Spleen (tissue), 11 donors: ENCODE data around the gene FGD4. TPM values are rescaled to one million over a fixed set of nuclear protein-coding genes. Genes with fewer than 3 reads are reported as not detected.

ENCODE experiments used
- DNase-seq: peaks from one replicate; pipeline ENCODE4 v3.0.0-alpha.2; 2020
- H3K27ac ChIP-seq, 8 donors: fragments of 200-600 bp; sonication (generic) in 7 of 8; 1 replicate in 4 of 8; 2 replicates in 4 of 8; pipeline versions ENCODE4 v1.5.0 to v1.8.0; 2016 to 2021; ENCODE audit warnings: inconsistent platforms in 4 of 8, mild to moderate bottlenecking in 4 of 8, moderate library complexity in 1 of 8
- H3K27me3 ChIP-seq, 7 donors: fragments of 200-600 bp; sonication (generic) in 6 of 7; replicated peaks in 1 of 7; 1 replicate in 4 of 7; 2 replicates in 3 of 7; pipeline versions ENCODE4 v1.5.0 to v1.8.0; 2016 to 2021; ENCODE audit warnings: inconsistent platforms in 3 of 7, mild to moderate bottlenecking in 1 of 7
- H3K36me3 ChIP-seq, 6 donors: fragments of 200-600 bp; sonication (generic) in 5 of 6; 1 replicate in 4 of 6; 2 replicates in 2 of 6; pipeline versions ENCODE4 v1.5.0 to v1.8.0; 2016 to 2021; ENCODE audit warnings: inconsistent platforms in 2 of 6
- H3K4me1 ChIP-seq, 6 donors: fragments of 200-600 bp; sonication (generic) in 5 of 6; 1 replicate in 3 of 6; 2 replicates in 3 of 6; pipeline versions ENCODE4 v1.5.0 to v1.8.0; 2016 to 2021; ENCODE audit warnings: inconsistent platforms in 3 of 6
- H3K4me3 ChIP-seq, 8 donors: fragments of 200-600 bp; sonication (generic) in 7 of 8; 1 replicate in 4 of 8; 2 replicates in 4 of 8; pipeline versions ENCODE4 v1.5.0 to v1.8.0; 2016 to 2021; ENCODE audit warnings: inconsistent platforms in 4 of 8, mild to moderate bottlenecking in 4 of 8, moderate library complexity in 2 of 8
- H3K9me3 ChIP-seq, 8 donors: fragments of 200-600 bp; sonication (generic) in 7 of 8; 1 replicate in 4 of 8; 2 replicates in 4 of 8; pipeline versions ENCODE4 v1.5.0 to v1.8.0; 2016 to 2021; ENCODE audit warnings: inconsistent platforms in 4 of 8
- POLR2A ChIP-seq, 3 donors: fragments of 450-650 bp; IDR thresholded peaks; one replicate each; pipeline ENCODE4 v1.5.1; 2017; ENCODE audit warnings: antibody characterized with exemption in 3 of 3, mild to moderate bottlenecking in 1 of 3
- POLR2AphosphoS5 ChIP-seq, 3 donors: sonication (generic); formaldehyde crosslinking; IDR thresholded peaks; one replicate each; pipeline ENCODE4 v1.5.1; 2017; ENCODE audit warnings: antibody characterized with exemption in 3 of 3
- WGBS, 5 donors: extraction: QIAGEN DNeasy Blood & Tissue Kit in 3 of 5; methylation state at CpG; one replicate each; pipeline versions ENCODE4 v1.1.5 to v1.1.7; 2013 to 2018; 5-methylcytosine and 5-hydroxymethylcytosine counted together
- intact Hi-C: fragments of 100-400 bp; cut with DNase I; formaldehyde crosslinking; loops from one replicate; pipeline ENCODE4 v1.15.0; 2023; ENCODE audit warnings: low total_unique reads
- polyA plus RNA-seq, 3 donors: library from polyadenylated mRNA; stranded (reverse); fragments of 200-250 nt; gene quantifications; one replicate each; pipeline ENCODE4 v1.2.1, GENCODE V29; 2013
- total RNA-seq, 7 donors: library from RNA; depleted of rRNA in 3 of 7; stranded (reverse); fragments of >200 nt in 3 of 7; fragmentation: NEBNext Ultra II Directional in 4 of 7; extraction: Animal tissue kit (Norgen Biotek cat#: 25700) in 4 of 7; gene quantifications; one replicate each; pipeline versions ENCODE4 v1.1.0 to v1.2.1, GENCODE V29; 2016 to 2021
- TF ChIP-seq, protein P1 (sequence below), 11 experiments: fragments of 200-600 bp in 7 of 11; fragments of 450-650 bp in 4 of 11; sonication (generic) in 4 of 11; IDR thresholded peaks in 8 of 11; conservative IDR thresholded peaks in 3 of 11; 1 replicate in 7 of 11; 2 replicates in 4 of 11; pipeline versions ENCODE4 v1.4.0 to v1.8.0; 2016 to 2021; ENCODE audit warnings: antibody characterized with exemption in 11 of 11, inconsistent platforms in 4 of 11, mild to moderate bottlenecking in 1 of 11
- donor health status: healthy with polysubstance abuse.
- donor health status: DM: no; HTN: no; CAD: no; lungs with moderate emphysema.
- donor health status: DM: no; HTN: no; CAD: no.
- donor health status: Bipolar disorder and iron deficiency.
- donor health status: healthy.
- donor health status: DM: no; HTN: no; CAD: no.
- donor health status: DM: yes; HTN: yes; CAD: no.

The FGD4 gene
- total and polyA plus RNA-seq, 10 donors: 1.0 to 44.4 (median 25.7) TPM

DNA sequence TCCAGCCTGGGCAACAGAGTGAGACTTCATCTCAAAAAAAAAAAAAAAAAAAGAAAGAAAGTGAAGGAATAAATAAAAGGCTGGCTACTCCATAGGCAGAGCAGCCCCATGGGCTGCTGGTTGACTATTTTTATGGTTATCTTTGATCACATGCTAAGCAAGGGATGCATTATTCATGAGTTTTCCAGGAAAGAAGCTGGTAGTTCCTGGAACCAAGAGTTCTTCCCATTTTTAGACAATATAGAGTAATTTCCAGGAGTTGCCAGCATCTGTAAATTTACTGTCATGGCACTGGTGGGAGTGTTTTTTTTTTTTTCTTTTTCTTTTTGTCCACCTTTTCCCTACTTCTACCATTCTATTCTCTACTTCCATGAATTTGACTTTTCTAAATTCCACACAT, 24.2 kb downstream of the FGD4 start:
- no peak overlapping the region for H3K27ac ChIP-seq
- no peak overlapping the region for H3K4me3 ChIP-seq
- H3K36me3 ChIP-seq: no peaks in the 10 kb centered on the region
- peaks cover 0 to 33% (median 16%) of the 10 kb centered on the region in 8 donors for H3K9me3 ChIP-seq
- H3K4me1 ChIP-seq: peaks cover 0 to 11% (median 0%) of the 10 kb centered on the region in 6 donors
- intact Hi-C loops: no loop called here
- TF ChIP-seq, protein P1, sequence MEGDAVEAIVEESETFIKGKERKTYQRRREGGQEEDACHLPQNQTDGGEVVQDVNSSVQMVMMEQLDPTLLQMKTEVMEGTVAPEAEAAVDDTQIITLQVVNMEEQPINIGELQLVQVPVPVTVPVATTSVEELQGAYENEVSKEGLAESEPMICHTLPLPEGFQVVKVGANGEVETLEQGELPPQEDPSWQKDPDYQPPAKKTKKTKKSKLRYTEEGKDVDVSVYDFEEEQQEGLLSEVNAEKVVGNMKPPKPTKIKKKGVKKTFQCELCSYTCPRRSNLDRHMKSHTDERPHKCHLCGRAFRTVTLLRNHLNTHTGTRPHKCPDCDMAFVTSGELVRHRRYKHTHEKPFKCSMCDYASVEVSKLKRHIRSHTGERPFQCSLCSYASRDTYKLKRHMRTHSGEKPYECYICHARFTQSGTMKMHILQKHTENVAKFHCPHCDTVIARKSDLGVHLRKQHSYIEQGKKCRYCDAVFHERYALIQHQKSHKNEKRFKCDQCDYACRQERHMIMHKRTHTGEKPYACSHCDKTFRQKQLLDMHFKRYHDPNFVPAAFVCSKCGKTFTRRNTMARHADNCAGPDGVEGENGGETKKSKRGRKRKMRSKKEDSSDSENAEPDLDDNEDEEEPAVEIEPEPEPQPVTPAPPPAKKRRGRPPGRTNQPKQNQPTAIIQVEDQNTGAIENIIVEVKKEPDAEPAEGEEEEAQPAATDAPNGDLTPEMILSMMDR (IDR thresholded peaks at IDR 0.05 in 8 of 11, conservative IDR thresholded peaks at IDR 0.05 in 3 of 11): no peak
- no peak for TF ChIP-seq POLR2AphosphoS5 (IDR thresholded peaks at IDR 0.05)
- no peak for TF ChIP-seq POLR2A (IDR thresholded peaks at IDR 0.05)
- DNase-seq: no peak
- no peaks in the 10 kb centered on the region for H3K27me3 ChIP-seq

DNA sequence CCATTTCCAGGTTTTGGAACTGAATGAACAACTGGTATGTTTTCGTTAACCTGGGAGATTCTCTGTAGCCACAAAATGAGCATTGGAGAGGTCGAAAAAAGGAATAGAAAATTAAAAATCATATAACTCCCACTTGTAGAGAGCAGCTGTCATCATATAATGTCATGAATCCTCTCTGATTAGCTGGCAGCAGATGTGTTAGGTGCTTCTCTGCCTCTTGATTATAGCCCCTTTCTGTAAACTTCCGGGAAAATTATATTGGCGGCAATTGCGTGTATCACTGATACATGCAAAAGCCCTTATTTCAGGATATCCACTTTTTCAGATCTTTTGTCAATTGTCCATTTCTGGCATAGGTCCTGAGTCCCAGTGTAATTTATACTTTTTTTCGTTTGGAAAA, 31.7 kb downstream of the FGD4 start:
- TF ChIP-seq, protein P1 (IDR thresholded peaks at IDR 0.05 in 8 of 11, conservative IDR thresholded peaks at IDR 0.05 in 3 of 11): no peak
- TF ChIP-seq POLR2A (IDR thresholded peaks at IDR 0.05): no peak
- Histone ChIP-seq H3K4me3 (no peak overlapping the region), H3K27ac (no peak overlapping the region), H3K27me3 (no peaks in the 10 kb centered on the region), H3K9me3 (peaks cover 0 to 39% (median 21%) of the 10 kb centered on the region in 8 donors), H3K36me3 (no peaks in the 10 kb centered on the region), H3K4me1 (no peaks in the 10 kb centered on the region)
- no peak for DNase-seq
- intact Hi-C loops: no loop called here
- 84 to 87% (median 86%) methylated on average over 6 of the region's 6 CpGs for WGBS, 5 donors

DNA sequence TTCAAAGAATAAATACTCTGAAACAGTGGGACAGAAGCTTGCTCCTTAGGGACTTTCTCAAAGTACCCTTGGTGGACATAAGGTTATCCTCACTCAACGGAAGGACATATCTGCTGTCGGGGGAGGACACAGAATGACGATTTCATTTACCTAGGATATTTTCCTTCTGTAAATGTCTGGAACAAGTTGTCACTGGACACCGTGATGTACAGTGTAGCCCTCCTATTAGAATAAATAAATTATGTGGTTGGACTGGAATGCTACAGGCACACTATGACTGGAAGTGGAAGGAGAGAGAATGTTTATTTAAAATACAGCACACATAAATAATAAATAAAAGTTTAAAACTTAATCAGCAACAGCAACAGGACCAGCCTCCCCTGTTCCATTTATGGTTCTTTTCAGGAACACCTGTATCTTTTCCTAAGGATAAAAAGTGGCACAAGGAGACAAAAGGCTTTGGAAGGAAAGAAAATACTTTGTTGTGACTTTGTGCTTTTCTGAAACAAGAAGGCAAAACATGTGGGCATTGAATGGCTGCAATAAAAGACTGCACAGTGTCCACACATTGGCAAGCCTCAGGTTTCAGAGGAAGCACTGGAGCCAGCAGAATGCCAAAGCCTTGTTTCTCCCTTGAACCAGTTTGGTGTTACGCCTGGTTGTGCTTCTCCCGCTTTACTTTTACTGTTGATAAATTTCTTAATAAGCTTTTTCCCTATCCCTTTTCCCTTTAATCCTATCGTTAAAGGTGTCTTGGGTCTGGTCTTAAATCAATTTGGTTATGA, 36.8 kb downstream of the FGD4 start:
- H3K36me3 ChIP-seq: no peaks in the 10 kb centered on the region
- TF ChIP-seq POLR2AphosphoS5 (IDR thresholded peaks at IDR 0.05): no peak
- TF ChIP-seq, protein P1 (IDR thresholded peaks at IDR 0.05 in 8 of 11, conservative IDR thresholded peaks at IDR 0.05 in 3 of 11): no peak
- no peak for TF ChIP-seq POLR2A (IDR thresholded peaks at IDR 0.05)
- intact Hi-C loops: no loop called here
- H3K27me3 ChIP-seq: no peaks in the 10 kb centered on the region
- no peaks in the 10 kb centered on the region for H3K4me1 ChIP-seq
- WGBS, 5 donors: 86 to 92% (median 88%) methylated on average over 7 of the region's 7 CpGs
- no peaks in the 10 kb centered on the region for H3K9me3 ChIP-seq
- H3K4me3 ChIP-seq: no peak overlapping the region
- H3K27ac ChIP-seq: no peak overlapping the region
- DNase-seq: no peak

DNA sequence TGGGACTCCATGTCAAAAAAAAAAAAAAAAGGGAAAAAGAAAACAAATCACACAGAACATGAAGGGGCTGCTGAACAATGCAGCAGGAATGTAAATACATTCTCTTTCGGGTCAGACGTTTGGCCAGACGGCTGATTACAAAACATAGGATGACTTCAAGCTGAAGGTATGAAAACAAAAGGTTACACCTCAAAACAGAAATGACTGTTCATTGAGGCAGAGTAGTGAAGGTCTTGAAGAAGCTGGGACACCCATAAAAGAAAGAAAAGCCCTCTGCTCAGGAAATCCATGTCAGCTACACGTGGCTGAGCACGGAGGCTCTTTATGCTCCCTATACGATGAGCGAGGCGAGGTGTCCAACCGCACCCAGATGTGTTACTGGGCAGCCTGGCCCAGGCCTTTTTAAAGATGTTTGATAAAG, 37.7 kb downstream of the FGD4 start:
- intact Hi-C loops: no loop called here
- DNase-seq: no peak
- Histone ChIP-seq H3K9me3 (no peaks in the 10 kb centered on the region), H3K36me3 (no peaks in the 10 kb centered on the region), H3K27ac (no peak overlapping the region), H3K4me1 (no peaks in the 10 kb centered on the region), H3K4me3 (no peak overlapping the region), H3K27me3 (no peaks in the 10 kb centered on the region)
- no peak for TF ChIP-seq POLR2A (IDR thresholded peaks at IDR 0.05)
- WGBS, 5 donors: 85 to 95% (median 88%) methylated on average over 9 of the region's 9 CpGs
